GM06990 (cell line): Measurements from ENCODE around the gene HIVEP3.

Experiments
- DNase-seq: peaks from one replicate; pipeline ENCODE4 v3.0.0-alpha.2; 2011; ENCODE audit not compliant: insufficient read length; ENCODE audit errors: extremely low read depth
- H3K27me3 ChIP-seq: replicated peaks from 2 replicates; pipeline ENCODE4 v1.6.0; 2011; ENCODE audit warnings: low read length; ENCODE audit not compliant: control insufficient read depth, insufficient read depth
- H3K36me3 ChIP-seq: 2 replicates; pipeline ENCODE4 v1.5.1; 2011; ENCODE audit warnings: low read length; ENCODE audit not compliant: control insufficient read depth, insufficient read depth
- H3K4me3 ChIP-seq: replicated peaks from 2 replicates; pipeline ENCODE4 v1.5.1; 2011; ENCODE audit warnings: low read depth, mild to moderate bottlenecking, control low read depth, low read length
- TF ChIP-seq, protein P1 (sequence below): IDR thresholded peaks from 2 replicates; pipeline ENCODE4 v1.5.1; 2011; ENCODE audit warnings: low read length, control low read depth, mild to moderate bottlenecking, inconsistent platforms; ENCODE audit not compliant: insufficient read depth, poor library complexity, severe bottlenecking

HIVEP3 gene

GRCh38 chr1:41724248-41724647 is 194.5 kb downstream of the HIVEP3 start:
- no peak for DNase-seq
- no peaks in the 10 kb centered on the region for H3K27me3 ChIP-seq
- H3K4me3 ChIP-seq, result no peak overlapping the region
- TF ChIP-seq, protein P1, sequence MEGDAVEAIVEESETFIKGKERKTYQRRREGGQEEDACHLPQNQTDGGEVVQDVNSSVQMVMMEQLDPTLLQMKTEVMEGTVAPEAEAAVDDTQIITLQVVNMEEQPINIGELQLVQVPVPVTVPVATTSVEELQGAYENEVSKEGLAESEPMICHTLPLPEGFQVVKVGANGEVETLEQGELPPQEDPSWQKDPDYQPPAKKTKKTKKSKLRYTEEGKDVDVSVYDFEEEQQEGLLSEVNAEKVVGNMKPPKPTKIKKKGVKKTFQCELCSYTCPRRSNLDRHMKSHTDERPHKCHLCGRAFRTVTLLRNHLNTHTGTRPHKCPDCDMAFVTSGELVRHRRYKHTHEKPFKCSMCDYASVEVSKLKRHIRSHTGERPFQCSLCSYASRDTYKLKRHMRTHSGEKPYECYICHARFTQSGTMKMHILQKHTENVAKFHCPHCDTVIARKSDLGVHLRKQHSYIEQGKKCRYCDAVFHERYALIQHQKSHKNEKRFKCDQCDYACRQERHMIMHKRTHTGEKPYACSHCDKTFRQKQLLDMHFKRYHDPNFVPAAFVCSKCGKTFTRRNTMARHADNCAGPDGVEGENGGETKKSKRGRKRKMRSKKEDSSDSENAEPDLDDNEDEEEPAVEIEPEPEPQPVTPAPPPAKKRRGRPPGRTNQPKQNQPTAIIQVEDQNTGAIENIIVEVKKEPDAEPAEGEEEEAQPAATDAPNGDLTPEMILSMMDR, result no peak
- no peaks in the 10 kb centered on the region for H3K36me3 ChIP-seq

DNA sequence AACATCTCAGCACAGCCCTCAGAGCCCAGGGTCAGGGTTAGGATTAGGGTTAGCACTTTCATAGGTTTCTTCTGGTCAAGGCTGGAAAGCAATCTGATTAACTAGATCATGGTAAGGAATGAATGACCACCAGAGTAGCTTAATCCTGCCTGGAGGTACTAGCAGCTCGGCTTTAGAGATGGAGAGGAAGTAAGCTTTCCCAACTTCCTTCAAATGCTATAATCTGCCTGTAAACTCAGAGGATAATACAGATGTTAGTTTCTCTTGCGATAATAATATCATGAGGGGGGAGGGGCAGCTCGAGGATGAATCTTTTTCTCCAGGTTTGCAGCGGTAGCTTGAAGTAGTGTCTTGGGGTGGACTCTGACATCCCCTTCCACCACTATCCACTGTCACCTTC is 194.9 kb downstream of the HIVEP3 start:
- DNase-seq, result no peak
- TF ChIP-seq, protein P1, result no peak
- H3K4me3 ChIP-seq, result no peak overlapping the region

GRCh38 chr1:41722184-41722583 is 196.5 kb downstream of the HIVEP3 start:
- H3K27me3 ChIP-seq, result no peaks in the 10 kb centered on the region
- no peaks in the 10 kb centered on the region for H3K36me3 ChIP-seq
- no peak overlapping the region for H3K4me3 ChIP-seq
- DNase-seq, result no peak
- TF ChIP-seq, protein P1, result no peak

More for the DNA sequence above, 194.9 kb downstream of the HIVEP3 start:
- no peaks in the 10 kb centered on the region for H3K27me3 ChIP-seq
- no peaks in the 10 kb centered on the region for H3K36me3 ChIP-seq

DNA sequence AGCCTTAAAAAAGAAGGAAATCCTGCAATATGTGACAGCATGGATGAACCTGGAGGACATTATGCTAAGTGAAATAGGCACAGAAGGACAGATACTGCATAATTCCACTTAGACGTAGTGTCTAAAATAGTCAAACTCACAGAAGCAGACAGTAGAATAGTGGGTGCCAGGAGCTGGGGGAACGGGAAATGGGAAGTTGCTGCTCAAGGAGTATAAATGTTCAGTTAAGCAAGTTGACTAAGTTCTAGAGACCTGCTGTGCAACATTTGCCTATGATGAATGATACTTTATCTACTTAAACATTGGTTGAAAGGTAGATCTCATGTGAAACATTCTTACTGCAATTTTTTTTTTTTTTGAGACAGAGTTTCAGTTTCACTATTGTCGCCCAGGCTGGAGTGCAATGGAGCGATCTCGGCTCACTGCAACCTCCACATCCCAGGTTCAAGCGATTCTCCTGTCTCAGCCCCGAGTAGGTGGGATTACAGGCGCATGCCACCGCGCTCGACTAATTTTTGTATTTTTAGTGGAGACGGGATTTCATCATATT is 197.8 kb downstream of the HIVEP3 start:
- H3K4me3 ChIP-seq, result 0 out of 2 replicates have a peak overlapping the region, but pooled peaks have one; percentile 6

GRCh38 chr1:41719590-41719989 is 199.1 kb downstream of the HIVEP3 start:
- Histone ChIP-seq H3K27me3 (no peaks in the 10 kb centered on the region), H3K4me3 (no peak overlapping the region), H3K36me3 (no peaks in the 10 kb centered on the region)
- TF ChIP-seq, protein P1, result no peak
- no peak for DNase-seq

More for the DNA sequence above, 197.8 kb downstream of the HIVEP3 start:
- TF ChIP-seq, protein P1, result no peak
- peak; percentile 53 for DNase-seq
- no peaks in the 10 kb centered on the region for H3K36me3 ChIP-seq
- no peaks in the 10 kb centered on the region for H3K27me3 ChIP-seq

DNA sequence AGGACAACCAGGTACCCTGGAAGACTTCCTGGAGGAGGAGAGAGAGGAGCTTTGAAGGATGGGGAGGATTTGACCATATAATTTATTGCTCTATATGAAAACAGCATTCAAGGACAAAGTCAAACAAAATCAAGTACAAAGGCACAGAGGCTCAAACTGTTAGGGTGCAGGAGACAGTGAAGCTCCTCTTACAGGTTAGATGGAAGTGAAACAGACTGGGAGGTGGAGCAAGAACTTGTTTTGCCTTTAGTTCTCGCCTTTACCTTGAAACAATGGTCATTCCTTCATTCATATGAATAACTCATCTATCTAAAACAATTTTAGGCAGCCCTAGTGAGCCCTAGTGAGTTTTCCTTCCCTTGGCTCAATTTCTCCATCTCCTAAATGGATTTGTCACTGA is 199.6 kb downstream of the HIVEP3 start:
- Histone ChIP-seq H3K27me3 (no peaks in the 10 kb centered on the region), H3K36me3 (no peaks in the 10 kb centered on the region), H3K4me3 (no peak overlapping the region)
- no peak for DNase-seq
- TF ChIP-seq, protein P1, result no peak
